Stimulated activated naive CD8-positive, alpha-beta T cell treated with anti-CD3 and anti-CD28 coated beads, Interleukin-15, amount 100 ng/mL, for 72 hours (primary cell): ENCODE data around the gene PVR.
A peak's percentile ranks its signal among the peaks of the same experiment; 100 is the strongest.
"Not testable (repeated sequence)": the region's sequence is repeated elsewhere in the genome, so short reads cannot be mapped to it uniquely, and the experiment has no call there.

Experiments used
- ATAC-seq: fragments of 150-1000 bp; cut with Tn5 transposase; 2 replicates; pipeline ENCODE4 v1.10.0; 2021; ENCODE audit warnings: mild to moderate bottlenecking, moderate library complexity
- DNase-seq, 2 donors: peaks; one replicate each; pipeline ENCODE4 v3.0.0; 2021 to 2022
- H3K27ac Mint-ChIP-seq, 2 donors: one replicate each; pipeline ENCODE4 v1.8.0; 2022; ENCODE audit warnings: mild to moderate bottlenecking in 2 of 2, mixed read lengths in 2 of 2, moderate library complexity in 2 of 2
- H3K27me3 Mint-ChIP-seq: one replicate; pipeline ENCODE4 v1.8.0; 2022; ENCODE audit warnings: mixed read lengths
- H3K4me1 Mint-ChIP-seq: one replicate; pipeline ENCODE4 v1.8.0; 2022; ENCODE audit warnings: mild to moderate bottlenecking, mixed read lengths
- H3K4me3 Mint-ChIP-seq, 2 donors: one replicate each; pipeline ENCODE4 v1.8.0; 2022; ENCODE audit warnings: mild to moderate bottlenecking in 2 of 2, mixed read lengths in 2 of 2, moderate library complexity in 1 of 2
- H3K9me3 Mint-ChIP-seq, 2 donors: one replicate each; pipeline ENCODE4 v1.8.0; 2022; ENCODE audit warnings: mixed read lengths in 2 of 2

The PVR gene, protein sequence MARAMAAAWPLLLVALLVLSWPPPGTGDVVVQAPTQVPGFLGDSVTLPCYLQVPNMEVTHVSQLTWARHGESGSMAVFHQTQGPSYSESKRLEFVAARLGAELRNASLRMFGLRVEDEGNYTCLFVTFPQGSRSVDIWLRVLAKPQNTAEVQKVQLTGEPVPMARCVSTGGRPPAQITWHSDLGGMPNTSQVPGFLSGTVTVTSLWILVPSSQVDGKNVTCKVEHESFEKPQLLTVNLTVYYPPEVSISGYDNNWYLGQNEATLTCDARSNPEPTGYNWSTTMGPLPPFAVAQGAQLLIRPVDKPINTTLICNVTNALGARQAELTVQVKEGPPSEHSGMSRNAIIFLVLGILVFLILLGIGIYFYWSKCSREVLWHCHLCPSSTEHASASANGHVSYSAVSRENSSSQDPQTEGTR

DNA sequence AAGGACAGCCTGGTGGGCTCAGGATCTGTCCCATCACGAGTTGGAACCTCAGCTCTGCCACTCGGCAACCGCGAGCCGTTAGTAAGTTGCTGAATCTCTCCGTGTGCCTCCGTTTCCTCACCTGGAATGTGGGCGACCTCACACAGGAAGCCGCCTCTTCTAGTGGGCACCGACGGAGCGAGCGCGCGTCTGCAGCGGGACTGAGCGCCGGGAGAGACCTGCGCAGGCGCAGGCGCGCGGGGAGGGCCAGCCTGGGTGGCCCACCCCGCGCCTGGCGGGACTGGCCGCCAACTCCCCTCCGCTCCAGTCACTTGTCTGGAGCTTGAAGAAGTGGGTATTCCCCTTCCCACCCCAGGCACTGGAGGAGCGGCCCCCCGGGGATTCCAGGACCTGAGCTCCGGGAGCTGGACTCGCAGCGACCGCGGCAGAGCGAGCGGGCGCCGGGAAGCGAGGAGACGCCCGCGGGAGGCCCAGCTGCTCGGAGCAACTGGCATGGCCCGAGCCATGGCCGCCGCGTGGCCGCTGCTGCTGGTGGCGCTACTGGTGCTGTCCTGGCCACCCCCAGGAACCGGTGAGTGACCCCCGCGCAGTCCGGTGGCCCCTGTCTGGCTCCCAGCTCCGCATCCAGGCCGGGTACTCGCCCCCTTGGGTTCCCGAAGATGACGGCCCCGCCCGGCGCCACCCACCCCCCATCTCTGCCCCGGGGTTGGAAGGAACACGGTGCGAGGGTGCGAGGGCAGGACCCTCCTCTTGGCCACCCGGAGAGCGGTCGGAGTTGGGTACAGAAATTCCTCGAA, at the start of gene PVR:
Gene PVR (plus strand): TSS at position 306 of the 797 bp plus-strand sequence. CDS start 187 bp downstream, at position 493.
- ATAC-seq (peak; percentile 88), DNase-seq (peak; percentile 46 to 58)
- Mint-ChIP-seq H3K27me3 (no peaks in the 10 kb centered on the region), H3K4me3 (peak within 1 kb of the TSS; percentile 88 to 91), H3K9me3 (no peaks in the 10 kb centered on the region), H3K27ac (peak within 1 kb of the TSS; percentile 86 to 89), H3K4me1 (peaks cover 4% of the 10 kb centered on the region)

DNA sequence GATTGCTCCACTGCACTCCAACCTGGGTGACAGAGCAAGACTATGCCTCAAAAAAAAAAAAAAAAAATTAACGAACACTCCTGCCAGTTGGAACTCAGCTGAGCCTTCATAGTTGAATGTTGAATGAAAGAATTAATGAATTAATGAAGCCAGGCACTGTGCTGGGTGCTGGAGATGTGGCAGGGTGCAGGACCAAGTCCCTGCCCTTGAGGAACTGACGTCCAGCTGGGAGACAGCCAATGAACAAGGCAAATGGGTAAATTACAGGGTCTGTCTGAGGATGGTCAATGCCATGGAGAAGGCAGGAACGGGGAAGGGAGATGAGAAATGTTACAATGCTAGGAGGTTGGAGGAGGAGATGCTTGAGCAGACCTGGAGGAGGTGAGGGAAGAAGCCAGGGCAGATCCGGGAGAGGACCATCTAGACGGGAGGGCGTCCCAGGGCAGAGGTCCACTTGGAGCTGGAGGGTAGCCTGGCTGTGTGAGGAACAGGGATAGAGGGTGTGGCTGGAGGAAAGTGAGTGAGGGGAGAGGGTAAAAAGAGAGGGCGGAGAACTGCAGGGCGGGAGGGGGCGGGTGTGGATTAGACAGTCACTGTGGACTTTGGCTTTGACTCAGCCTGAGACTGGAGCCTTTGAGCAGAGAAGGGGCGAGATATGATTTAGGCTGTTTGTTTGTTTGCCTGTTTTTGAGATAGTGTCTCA, 47.1 kb upstream of the PVR start:
- Mint-ChIP-seq H3K4me3 (no peak overlapping the region), H3K9me3 (peaks cover 0 to 15% of the 10 kb centered on the region in 2 donors), H3K4me1 (no peaks in the 10 kb centered on the region), H3K27me3 (peaks cover 32% of the 10 kb centered on the region), H3K27ac (peak overlapping the region in 1 of 2 donors; percentile 75)
- ATAC-seq (no peak), DNase-seq (no peak)

GRCh38 chr19:44597131-44597491, 46.6 kb upstream of the PVR start:
- H3K27me3 Mint-ChIP-seq = peaks cover 32% of the 10 kb centered on the region
- no peaks in the 10 kb centered on the region for H3K4me1 Mint-ChIP-seq
- ATAC-seq (no peak), DNase-seq (no peak)
- no peak overlapping the region for H3K4me3 Mint-ChIP-seq
- peaks cover 0 to 15% of the 10 kb centered on the region in 2 donors for H3K9me3 Mint-ChIP-seq
- H3K27ac Mint-ChIP-seq = no peak overlapping the region

DNA sequence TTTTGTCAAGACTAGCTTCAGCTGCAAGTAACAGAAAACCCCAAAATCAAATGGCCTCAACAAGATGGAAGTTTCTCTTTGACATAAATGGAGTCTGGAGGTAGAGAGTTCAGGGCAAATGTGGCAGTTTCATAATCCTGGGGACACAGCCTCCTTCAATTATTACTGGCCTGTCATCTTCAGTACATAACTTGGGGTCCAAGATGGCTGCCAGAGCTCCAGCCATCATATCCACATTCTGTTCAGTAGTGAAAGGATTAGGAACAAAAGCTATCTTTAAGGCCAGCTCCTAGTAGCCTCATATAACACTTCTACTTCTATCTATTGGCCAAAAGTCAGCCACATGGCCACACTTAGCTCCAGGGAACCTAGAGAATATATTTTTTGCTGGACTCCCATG, 45.4 kb upstream of the PVR start:
- peaks cover 32% of the 10 kb centered on the region for H3K27me3 Mint-ChIP-seq
- DNase-seq (no peak), ATAC-seq (no peak)
- H3K9me3 Mint-ChIP-seq = peaks cover 0 to 15% of the 10 kb centered on the region in 2 donors
- H3K4me3 Mint-ChIP-seq = no peak overlapping the region
- no peaks in the 10 kb centered on the region for H3K4me1 Mint-ChIP-seq
- no peak overlapping the region for H3K27ac Mint-ChIP-seq

- H3K27me3 Mint-ChIP-seq = peaks cover 32% of the 10 kb centered on the region
- no peak overlapping the region for H3K4me3 Mint-ChIP-seq
- no peaks in the 10 kb centered on the region for H3K4me1 Mint-ChIP-seq
- H3K9me3 Mint-ChIP-seq = peaks cover 0 to 15% of the 10 kb centered on the region in 2 donors
- no peak for DNase-seq
- ATAC-seq = no peak
- H3K27ac Mint-ChIP-seq = no peak overlapping the region
These were observed 44.8 kb upstream of the PVR start for GRCh38 chr19:44598880-44599279.

GRCh38 chr19:44600466-44600865, 43.2 kb upstream of the PVR start:
- peaks cover 24% of the 10 kb centered on the region for H3K27me3 Mint-ChIP-seq
- no peaks in the 10 kb centered on the region for H3K4me1 Mint-ChIP-seq
- no peak for ATAC-seq
- H3K4me3 Mint-ChIP-seq = no peak overlapping the region
- no peak for DNase-seq
- peaks cover 0 to 15% of the 10 kb centered on the region in 2 donors for H3K9me3 Mint-ChIP-seq
- H3K27ac Mint-ChIP-seq = no peak overlapping the region

DNA sequence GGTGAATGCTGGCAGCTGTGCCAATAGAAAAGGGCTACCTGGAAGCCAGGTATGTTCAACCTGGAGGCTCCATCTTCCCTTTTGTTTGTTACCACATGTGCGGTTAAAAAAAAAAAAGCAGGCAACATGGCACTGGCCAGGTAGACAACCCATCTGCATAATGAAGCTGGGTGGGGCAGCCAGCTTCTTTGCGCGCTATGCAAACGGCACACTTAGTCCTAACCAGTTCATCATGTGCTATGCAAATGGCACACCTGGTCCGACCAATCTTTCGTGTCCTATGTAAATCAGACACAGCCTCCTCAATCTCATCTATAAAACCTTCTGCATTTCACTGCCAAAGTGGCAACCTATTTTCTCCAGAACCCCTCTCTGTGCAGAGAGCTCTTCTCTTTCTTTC, 41.6 kb upstream of the PVR start:
- DNase-seq (no peak), ATAC-seq (no peak)
- no peak overlapping the region for H3K4me3 Mint-ChIP-seq
- peaks cover 5% of the 10 kb centered on the region for H3K4me1 Mint-ChIP-seq
- H3K27ac Mint-ChIP-seq = no peak overlapping the region
- H3K9me3 Mint-ChIP-seq = peaks cover 0 to 15% of the 10 kb centered on the region in 2 donors
- H3K27me3 Mint-ChIP-seq = peaks cover 9% of the 10 kb centered on the region

GRCh38 chr19:44603201-44603945, 40.3 kb upstream of the PVR start:
- no peak for ATAC-seq
- no peak for DNase-seq
- Mint-ChIP-seq H3K4me3 (no peak overlapping the region), H3K27ac (no peak overlapping the region), H3K9me3 (peaks cover 0 to 26% of the 10 kb centered on the region in 2 donors), H3K4me1 (peaks cover 16% of the 10 kb centered on the region), H3K27me3 (peaks cover 9% of the 10 kb centered on the region)

- Mint-ChIP-seq H3K4me1 (peaks cover 20% of the 10 kb centered on the region), H3K9me3 (peaks cover 0 to 23% of the 10 kb centered on the region in 2 donors), H3K27me3 (peaks cover 6% of the 10 kb centered on the region), H3K27ac (no peak overlapping the region), H3K4me3 (no peak overlapping the region)
- DNase-seq (no peak), ATAC-seq (no peak)
These were observed 39.5 kb upstream of the PVR start for GRCh38 chr19:44604241-44604640.

- no peak overlapping the region for H3K27ac Mint-ChIP-seq
- peaks cover 22% of the 10 kb centered on the region for H3K4me1 Mint-ChIP-seq
- ATAC-seq (no peak), DNase-seq (no peak)
- peaks cover 0 to 16% of the 10 kb centered on the region in 2 donors for H3K9me3 Mint-ChIP-seq
- no peak overlapping the region for H3K4me3 Mint-ChIP-seq
- no peaks in the 10 kb centered on the region for H3K27me3 Mint-ChIP-seq
These were observed 38.2 kb upstream of the PVR start for GRCh38 chr19:44605547-44605946.

DNA sequence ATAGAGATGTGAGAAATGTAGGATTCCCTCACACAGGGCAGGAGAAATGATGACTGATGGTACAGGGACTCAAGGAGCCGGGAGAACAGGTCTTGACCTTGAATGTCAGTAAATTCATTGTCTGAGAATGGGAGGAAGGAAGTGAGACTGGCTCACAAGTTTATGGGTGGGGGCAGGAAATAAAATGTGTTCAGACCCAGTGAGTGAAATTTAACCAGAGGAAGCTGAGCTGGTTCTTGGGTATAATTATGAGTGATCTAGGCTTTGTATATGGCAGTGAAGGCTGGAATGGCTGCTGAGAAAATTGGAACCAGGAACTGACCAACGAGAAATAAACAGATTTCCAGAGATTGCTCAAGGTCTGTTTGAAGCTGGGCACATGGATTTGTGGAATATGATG, 36.7 kb upstream of the PVR start:
- peaks cover 22% of the 10 kb centered on the region for H3K4me1 Mint-ChIP-seq
- ATAC-seq = no peak
- H3K4me3 Mint-ChIP-seq = peak overlapping the region; percentile 15 to 32
- DNase-seq = no peak
- peak overlapping the region in 1 of 2 donors; percentile 86 for H3K27ac Mint-ChIP-seq
- H3K9me3 Mint-ChIP-seq = peaks cover 0 to 16% of the 10 kb centered on the region in 2 donors
- H3K27me3 Mint-ChIP-seq = no peaks in the 10 kb centered on the region

GRCh38 chr19:44607917-44608316, 35.8 kb upstream of the PVR start:
- no peak for DNase-seq
- no peak for ATAC-seq
- Mint-ChIP-seq H3K4me1 (peaks cover 22% of the 10 kb centered on the region), H3K4me3 (no peak overlapping the region), H3K27ac (no peak overlapping the region), H3K9me3 (peaks cover 0 to 16% of the 10 kb centered on the region in 2 donors), H3K27me3 (no peaks in the 10 kb centered on the region)

DNA sequence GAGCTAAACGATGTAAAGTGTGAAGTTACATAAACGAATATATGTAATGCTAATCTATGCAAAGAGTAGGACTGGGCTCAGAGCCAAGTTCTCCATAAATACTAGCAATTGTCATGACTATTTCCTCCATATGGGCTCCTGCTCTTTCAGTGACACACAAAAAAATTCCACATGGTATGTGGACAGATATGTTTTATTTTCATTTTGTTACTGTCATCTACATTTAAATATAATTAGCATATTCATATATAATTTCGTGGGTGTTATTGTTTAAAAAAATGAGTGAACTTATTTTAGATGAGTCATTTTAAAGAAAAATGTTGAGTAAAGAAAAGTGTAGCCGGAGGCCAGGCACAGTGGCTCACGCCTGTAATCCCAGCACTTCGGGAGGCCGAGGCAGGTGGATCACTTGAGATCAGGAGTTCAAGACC, 35.3 kb upstream of the PVR start:
- DNase-seq = no peak
- H3K27ac Mint-ChIP-seq = no peak overlapping the region
- no peak overlapping the region for H3K4me3 Mint-ChIP-seq
- no peak for ATAC-seq
- H3K27me3 Mint-ChIP-seq = no peaks in the 10 kb centered on the region
- peaks cover 22% of the 10 kb centered on the region for H3K4me1 Mint-ChIP-seq
- peaks cover 0 to 16% of the 10 kb centered on the region in 2 donors for H3K9me3 Mint-ChIP-seq

- Mint-ChIP-seq H3K4me1 (peaks cover 22% of the 10 kb centered on the region), H3K9me3 (peaks cover 0 to 16% of the 10 kb centered on the region in 2 donors), H3K27ac (peak overlapping the region in 1 of 2 donors; percentile 52), H3K4me3 (no peak overlapping the region), H3K27me3 (no peaks in the 10 kb centered on the region)
- no peak for ATAC-seq
- no peak for DNase-seq
These were observed 34.5 kb upstream of the PVR start for GRCh38 chr19:44609219-44609618.

DNA sequence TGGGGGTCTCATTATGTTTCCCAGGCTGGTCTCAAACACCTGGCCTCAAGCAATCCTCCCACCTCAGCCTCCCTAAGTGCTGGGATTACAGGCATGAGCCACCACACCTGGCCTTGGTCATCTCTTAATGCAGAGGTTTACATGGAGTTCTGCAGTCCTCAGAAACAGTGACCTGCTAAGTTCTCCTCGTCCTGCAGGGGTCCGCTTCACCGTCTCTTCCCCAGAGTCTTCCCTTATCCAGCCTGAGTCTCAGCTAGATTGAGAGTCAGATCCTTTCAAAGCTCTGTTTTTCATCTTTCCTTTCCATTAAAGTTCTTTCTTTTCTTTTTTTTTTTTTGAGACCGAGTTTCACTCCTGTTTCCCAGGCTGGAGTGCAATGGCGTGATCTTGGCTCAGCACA, 33.2 kb upstream of the PVR start:
- peaks cover 0 to 16% of the 10 kb centered on the region in 2 donors for H3K9me3 Mint-ChIP-seq
- ATAC-seq, H3K4me3 Mint-ChIP-seq, DNase-seq, H3K27me3 Mint-ChIP-seq: not testable (repeated sequence)
- peaks cover 22% of the 10 kb centered on the region for H3K4me1 Mint-ChIP-seq
- peak overlapping the region in 1 of 2 donors; percentile 15 for H3K27ac Mint-ChIP-seq
